ENCODE data around the gene TP73.
A peak's percentile ranks its signal among the peaks of the same experiment; 100 is the strongest.
"Not testable (repeated sequence)": the region's sequence is repeated elsewhere in the genome, so short reads cannot be mapped to it uniquely, and the experiment has no call there.

Gene TP73

DNA sequence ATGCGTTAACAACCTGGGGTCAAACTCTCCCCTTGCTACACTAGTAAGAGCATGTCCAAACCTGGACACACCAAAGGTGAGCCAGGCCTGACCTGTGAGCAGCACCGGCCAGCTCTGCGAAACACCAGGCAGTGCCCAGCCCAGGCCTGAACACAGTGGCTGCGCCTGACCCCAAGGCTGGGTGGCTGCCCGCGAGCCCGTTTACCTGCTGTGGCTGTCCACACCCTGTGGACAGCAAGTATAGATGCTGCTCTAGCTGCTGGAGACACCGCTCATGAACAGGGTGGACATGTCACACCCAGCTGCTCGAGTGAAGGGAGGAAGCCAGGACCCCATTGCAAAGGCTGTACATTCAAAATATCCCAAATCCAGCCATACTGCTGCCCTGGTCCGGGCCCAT is 92.3 kb downstream of the TP73 start:
- no peak for DNase-seq (ENCODE audit: low read depth in 3 of 3)

DNA sequence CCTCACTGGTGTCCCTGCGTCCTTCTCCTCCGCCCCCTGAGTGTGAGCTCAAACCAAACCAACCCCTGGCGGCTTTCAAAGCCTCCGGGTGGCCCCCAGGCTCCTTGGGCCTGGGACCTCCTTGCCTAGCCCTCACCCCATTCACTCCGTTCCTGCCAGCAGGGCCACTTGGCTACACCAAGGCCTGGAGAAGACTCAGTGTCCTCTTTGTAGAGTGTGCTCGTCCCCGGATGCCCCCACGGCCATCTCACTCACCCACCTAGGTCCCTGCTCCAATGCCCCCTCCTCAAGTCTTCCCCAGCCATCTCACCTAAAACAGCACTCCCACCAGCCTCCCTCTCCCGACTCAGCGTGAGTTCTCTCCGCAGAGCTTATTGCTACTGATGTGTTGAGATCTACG is 92.8 kb downstream of the TP73 start:
- no peak for DNase-seq (ENCODE audit: low read depth in 3 of 3)

DNA sequence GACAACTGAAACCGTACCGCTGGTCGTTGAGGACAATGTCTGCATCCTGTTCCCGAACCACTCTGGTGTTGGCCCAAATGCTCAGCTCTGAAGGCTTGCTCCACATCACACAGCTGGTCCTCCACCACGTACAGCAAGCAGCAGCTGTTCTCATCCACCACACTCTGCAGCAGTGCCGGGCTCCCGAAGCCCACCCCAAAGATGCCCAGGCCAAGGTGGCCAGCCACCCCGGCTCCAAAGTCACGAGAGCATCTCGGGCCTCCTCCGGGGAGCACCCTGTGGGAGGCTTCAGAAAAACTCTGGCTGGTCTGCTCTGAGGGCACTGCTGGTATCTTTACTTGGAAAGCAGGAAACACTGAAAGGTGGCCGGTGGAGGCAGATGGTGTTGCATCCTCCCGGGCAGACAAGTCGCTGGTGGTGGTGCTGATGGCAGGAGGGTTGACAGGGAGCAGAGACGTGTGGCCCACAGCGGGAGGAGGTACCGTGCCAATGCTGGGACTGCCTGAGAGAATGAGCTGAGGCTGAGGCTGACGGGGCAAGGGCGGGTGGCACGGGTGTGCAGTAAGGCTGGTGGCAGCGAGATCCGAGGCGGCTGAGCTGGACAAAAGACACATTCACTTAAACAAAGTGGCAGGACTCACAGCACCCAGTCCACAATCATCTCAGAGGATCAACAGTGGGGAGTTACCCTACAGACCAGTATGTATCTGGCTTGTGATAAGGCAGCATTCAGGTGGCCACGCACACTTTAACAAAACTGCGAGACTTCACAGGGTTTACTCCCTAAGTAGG is 93.5 kb downstream of the TP73 start:
- no peak for DNase-seq (ENCODE audit: low read depth in 3 of 3)

DNA sequence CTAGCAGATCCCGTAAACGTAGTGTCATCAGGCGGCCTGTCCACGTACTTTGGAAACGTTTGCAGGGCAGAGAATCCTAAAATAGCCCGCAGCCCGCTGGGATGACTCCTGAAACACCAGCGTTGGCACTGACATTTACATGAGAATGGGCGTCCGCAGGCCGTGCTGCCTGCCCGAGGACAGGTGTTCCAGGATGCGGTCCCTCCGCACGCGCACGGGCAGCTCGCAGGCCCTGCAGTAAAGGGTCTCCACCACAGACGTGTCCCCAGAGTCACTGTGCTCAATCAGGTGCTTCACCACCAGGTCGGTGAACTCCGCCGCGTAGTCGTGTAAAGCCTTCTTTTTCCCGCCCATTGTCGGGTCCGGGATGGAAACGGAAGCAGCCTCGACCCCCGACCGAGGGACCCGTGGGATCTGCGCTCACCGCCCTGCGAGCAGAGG is 94.1 kb downstream of the TP73 start:
- no peak for DNase-seq (ENCODE audit: low read depth in 3 of 3)

DNA sequence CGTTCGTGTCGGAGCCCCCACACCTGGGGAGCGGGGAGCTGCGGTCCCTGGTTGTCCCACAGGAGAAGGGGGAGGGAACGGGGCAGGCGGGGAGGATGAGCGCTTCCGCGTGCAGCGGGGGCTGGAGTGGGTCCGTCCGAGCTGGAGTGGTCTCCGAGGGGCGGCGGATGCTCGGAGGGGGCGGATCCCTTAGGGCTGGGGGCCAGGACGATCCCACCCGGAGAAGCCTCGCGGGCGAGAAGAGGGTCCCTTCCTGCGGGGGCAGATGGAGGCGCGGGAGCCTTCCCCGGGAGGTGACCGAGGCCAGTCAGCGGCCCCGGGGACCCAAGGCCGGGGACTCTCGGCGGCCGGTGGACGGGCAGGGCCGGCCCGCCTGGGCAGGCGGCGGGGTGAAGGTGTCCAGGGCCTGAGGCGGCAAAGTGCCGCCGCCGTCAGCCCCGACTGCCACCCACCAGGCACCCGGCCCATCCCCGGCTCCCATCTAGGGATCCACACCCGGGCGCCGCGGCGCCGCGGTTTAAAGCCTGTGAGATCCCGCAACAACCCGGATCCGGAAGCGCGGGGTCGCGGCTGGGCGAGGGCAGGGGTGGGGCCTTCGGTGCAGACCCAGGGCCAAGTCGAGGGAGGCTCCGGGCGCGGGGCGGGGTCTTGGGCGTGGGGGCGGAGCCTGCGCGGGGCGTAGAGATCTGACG is 94.7 kb downstream of the TP73 start:
- peak; percentile 77 to 83 (median 78) for DNase-seq (ENCODE audit: low read depth in 3 of 3)

DNA sequence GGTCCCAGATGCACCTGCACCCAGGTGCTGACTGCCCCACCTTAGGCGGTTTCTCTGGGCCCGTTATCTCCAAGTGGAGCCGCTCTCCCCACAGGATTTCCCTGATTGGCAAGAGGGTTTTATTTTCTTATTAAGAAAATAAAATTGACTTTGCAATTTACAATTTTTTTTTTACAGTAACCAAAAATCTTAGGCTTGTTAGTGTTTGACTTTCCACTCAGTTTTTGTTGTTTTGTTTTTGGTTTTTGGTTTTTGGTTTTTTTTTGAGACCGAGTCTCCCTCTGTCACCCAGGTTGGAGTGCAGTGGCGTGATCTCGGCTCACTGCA is 95.2 kb downstream of the TP73 start:
- no peak for DNase-seq (ENCODE audit: low read depth in 3 of 3)

DNA sequence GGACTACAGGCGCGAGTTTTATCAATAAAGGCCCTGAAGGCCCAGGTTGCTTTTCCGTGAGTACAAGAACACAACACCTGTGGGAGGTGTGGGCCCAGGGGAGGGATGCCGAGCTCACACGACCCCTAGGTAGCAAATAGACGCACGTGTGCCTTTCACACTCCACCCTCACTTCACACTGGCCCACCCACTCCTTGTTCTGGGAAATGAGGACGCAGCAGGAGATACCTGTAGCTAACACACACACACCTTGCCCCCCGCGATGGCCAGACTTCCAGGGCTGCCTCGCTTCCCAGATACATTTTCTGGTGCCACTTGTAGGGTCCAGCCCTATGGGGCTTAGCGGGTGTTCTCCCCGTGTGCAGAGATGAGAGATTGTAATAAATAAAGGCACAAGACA is 95.6 kb downstream of the TP73 start:
- DNase-seq (ENCODE audit: low read depth in 3 of 3), result no peak

DNA sequence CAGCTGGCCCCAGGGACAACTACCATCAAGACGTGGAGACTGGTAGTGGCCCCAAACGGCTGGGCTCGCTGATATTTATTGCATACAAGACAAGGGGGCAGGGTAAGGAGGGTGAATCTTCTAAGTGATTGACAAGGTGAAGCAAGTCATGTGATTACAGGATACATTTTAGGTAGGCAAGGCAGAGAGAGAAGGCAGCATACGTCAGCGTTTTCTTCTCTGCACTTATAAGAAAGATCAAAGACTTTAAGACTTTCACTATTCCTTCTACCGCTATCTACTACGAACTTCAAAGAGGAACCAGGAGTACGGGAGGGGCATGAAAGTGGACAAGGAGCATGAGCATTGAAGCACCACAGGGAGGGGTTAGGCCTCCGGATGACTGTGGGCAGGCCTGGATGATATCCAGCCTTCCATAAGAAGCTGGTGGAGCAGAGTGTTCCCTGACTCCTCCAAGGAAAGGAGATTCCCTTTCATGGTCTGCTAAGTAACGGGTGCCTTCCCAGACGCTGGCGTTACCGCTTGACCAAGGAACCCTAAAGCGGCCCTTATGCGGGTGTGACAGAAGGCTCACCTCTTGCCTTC is 96.1 kb downstream of the TP73 start:
- not testable (repeated sequence) for DNase-seq (ENCODE audit: low read depth in 3 of 3)

DNA sequence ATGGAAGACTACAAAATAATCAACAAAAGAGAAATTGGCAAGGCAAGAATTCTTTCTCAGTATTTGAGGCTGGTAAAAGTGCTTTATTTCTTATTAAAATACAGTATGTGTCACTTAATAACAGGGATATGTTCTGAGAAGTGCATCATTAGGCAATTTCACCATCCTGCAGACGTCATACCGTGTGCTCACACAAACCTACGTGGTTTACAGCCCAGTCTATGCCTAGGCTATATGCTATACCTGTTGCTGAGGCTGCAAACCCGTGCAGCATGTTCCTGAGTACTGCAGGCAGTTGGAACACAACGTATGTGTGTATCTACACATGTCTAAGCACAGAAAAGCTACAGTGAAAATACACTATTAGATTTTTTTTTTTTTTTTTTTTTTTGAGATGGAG is 97.2 kb downstream of the TP73 start:
- no peak for DNase-seq (ENCODE audit: low read depth in 3 of 3)

DNA sequence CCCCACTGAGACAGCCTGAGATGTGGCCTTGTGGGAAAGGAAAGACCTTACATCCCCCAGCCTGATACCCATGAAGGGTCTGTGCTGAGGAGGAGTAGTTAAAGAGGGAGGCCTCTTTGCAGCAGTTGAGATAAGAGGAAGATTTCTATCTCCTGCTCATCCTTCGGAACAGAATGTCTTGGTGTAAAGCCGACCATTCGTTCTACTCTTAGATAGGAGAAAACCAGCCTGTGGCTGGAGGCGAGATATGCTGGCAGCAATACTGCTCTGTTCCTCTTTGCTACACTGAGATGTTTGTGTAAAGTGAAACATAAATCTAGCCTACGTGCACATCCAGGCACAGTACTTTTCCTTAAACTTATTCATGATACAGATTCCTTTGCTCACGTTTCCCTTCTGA is 98.4 kb downstream of the TP73 start:
- DNase-seq (ENCODE audit: low read depth in 3 of 3), result no peak

DNA sequence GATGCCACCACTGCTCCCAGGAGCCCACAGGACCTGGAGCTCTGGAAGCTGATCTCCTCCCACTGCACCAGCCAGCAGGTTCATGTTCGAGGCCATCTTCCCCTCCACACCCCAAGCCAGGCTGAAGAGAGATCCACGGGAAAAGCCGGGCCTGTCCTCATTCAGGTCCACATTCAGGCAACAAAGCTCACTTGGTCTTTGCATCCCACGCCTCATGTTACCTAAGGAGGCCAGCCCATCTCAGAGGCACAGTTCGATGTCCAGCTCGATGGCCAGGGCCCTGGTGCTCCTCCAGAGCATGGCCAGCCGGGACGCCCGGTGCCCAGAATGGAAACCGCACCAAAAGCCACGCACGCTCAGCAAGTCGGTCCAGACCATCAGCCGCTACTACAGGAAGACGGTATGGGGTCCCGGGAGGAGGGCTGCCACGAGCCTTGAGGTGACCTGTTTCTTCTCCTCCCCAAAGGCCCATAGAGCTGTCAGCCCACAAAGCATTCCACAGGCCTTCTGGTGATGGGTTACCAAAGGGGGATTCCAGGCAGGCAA is 100.2 kb downstream of the TP73 start, which contains the start of gene CCDC27:
CCDC27 (plus strand) TSS at position 51 of the 546 bp plus-strand sequence; CDS start at position 83, 32 bp downstream.
- DNase-seq (ENCODE audit: low read depth in 3 of 3), result no peak

DNA sequence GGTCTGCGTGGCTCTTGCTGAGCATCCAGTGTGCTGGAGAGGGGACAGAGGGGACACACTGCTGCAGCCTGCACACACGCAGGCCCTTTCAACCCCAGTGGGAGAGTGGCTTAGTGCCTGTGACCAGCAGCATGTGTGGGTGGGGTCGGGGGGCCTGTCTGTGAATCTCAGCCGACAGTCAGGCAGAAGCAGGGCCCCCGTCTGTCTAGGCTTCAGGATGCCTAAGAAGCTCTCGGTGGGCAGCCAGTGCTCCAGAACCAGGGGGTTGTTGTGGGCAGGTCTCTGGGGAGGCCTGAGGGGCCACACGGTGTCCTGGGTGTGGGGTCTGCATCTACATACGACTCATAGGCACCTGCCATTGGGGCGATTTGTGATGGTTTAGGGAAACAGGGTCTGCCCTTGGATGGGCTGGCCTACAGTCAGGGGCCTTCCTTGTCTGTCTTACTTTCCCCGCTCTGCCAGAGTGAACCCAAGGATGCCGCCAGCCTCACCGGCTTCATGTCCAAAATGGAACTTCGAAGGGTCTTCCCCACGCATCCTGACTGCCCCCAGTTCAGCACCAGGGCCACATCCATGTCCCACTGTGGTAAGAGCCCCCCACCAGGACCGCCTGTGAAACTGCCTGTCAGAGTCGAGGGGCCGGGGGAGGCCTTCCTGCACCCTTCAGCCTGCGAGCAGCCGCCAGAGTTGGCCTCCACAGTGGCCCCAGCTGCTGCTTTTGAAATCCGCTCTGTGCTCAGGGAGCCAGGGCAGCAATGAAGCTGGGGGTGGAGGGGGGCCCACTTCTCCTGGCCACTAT is 101.5 kb downstream of the TP73 start:
- no peak for DNase-seq (ENCODE audit: low read depth in 3 of 3)

DNA sequence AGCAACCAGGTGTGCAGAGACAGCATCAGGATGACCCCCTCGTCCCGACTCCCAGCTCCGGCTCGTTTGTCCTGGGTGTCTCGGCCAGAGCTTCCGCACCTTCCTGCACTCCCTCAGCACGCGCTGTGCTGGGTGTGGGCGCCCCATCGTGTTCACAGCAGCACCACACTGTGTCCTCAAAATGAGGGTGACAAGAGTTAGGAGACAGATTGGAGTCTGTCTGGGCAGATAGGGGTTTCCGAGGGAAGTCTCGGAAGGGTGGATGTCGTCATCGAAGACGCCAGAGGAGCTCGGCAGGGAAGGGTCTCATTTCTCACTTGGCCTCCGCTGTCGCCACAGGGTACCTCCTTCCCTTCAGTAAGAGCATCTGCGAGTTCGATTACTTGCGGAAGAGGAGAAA is 104.1 kb downstream of the TP73 start:
- no peak for DNase-seq (ENCODE audit: low read depth in 3 of 3)

DNA sequence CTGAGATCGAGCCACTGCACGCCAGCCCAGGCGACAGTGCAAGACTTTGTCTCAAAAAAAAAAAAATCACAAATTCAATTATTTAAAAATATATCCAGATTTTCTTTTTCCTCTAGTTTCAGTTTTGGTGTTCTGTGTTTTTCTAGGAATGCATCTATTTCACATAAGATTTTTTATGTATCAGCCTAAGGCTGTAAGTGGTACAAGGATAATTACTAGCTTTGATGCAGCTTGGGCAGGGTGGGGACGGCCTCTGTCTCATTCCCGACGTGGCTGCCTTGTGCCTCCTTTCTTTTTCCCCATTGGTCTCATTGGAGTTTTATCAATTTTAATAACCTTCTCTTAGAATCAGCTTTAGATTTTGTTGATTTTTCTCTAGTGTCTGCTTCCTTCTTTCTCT is 106.8 kb downstream of the TP73 start:
- no peak for DNase-seq (ENCODE audit: low read depth in 3 of 3)

DNA sequence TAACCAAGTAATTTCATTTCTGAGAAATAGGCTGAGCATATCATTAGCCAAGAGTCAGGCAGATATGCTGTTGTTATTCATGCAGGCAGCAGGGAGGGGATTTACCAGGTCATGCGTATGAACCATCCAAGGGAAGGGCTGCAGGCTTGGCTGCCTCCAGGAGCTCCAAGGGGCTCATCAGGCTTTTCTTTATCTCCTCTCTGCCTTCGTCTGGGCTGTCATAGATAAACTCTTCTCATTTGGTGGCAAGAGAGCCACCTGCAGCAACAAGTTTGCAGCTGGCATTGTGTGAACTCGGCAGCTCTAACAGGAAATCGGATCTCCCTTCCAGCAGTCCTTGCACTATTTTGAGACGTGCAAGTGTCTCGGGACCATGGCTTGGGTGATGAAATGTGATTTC is 107.5 kb downstream of the TP73 start:
- no peak for DNase-seq (ENCODE audit: low read depth in 3 of 3)

DNA sequence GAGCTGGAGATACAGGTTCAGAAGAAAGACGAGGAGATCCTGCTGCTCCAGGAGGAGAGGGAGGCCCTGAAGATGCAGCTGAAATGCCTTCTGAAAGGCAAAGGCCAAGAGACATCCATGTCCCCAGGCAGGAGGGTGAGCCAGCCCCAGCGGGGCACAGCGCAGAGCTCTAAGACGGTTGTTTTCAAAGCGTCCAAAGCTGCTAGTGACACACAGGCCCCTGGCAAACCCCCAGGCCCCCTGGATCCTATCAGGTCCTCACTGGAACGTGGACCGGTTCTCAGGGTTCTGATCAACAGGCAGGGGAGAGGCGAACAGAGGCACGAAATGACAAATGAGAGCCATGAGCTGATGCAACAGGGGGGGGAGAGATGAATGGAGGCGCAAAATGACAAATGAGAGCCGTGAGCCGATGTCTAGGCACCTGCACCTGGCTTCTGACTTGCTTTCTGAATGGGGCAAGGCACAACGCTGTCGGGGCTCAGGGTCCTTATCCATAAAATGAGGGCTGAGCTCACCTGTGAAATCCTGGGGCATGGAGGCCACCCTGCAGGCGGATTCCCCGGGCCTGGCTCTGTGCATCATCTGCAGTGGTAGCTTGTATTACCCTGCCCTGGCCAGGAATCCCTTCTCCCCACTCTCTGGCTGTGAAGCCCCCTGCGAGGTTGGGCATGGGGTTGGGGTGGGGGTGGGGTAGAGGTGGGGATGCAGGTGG is 109.1 kb downstream of the TP73 start:
- no peak for DNase-seq (ENCODE audit: low read depth in 3 of 3)

DNA sequence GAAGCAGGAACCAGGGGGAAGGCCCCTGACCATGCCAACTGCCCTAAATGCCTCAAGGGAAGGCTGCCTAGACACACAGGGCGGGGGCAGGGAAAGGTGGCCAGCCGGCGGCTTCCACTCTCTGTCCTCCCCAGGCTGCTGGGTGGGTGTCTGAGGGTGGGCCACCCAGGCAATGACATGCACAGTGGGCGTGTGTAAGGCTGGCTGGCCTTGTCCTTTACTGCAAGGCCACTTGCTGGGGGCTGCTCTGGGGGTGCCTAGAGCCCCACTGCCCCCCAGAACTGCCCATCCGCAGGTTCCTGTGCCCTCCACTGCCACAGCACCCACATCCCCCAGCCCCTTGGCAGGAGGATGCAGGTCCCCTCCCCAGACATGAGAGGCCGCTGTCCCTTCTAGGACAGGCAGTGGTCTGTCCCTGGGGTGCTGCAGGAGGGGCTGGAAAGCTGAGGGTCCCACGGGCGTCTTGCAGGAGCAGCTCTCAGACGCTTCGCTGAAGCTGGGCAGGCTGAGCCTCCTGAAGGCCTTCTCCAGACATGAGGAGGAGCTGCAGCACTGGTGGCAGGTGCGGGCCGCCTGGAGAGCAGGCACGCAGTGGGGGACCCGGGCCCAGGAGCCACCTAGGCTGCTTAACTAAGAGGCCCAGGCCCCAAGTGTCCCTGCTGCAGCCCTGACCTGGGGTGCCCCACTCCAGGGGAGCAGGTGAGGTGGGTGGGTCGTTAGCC is 110.0 kb downstream of the TP73 start:
- no peak for DNase-seq (ENCODE audit: low read depth in 3 of 3)

DNA sequence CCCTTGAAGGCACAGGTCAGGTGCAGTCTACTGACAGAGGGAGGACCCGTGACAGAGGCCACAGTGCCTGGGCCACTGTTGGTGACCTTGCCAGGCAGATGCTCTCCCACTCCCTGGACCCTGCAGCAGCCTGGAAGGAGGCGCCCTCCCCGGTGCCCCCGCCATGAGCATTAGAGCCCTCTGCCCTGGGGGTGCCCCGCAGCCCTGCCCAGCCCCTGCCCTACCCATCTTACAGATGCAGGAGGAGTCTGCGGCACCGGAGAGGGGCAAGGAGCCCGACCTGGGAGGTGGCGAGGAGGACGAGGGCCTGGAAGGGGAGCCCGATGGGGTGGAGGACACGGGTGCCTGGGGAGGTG is 110.5 kb downstream of the TP73 start:
- DNase-seq (ENCODE audit: low read depth in 3 of 3), result no peak

DNA sequence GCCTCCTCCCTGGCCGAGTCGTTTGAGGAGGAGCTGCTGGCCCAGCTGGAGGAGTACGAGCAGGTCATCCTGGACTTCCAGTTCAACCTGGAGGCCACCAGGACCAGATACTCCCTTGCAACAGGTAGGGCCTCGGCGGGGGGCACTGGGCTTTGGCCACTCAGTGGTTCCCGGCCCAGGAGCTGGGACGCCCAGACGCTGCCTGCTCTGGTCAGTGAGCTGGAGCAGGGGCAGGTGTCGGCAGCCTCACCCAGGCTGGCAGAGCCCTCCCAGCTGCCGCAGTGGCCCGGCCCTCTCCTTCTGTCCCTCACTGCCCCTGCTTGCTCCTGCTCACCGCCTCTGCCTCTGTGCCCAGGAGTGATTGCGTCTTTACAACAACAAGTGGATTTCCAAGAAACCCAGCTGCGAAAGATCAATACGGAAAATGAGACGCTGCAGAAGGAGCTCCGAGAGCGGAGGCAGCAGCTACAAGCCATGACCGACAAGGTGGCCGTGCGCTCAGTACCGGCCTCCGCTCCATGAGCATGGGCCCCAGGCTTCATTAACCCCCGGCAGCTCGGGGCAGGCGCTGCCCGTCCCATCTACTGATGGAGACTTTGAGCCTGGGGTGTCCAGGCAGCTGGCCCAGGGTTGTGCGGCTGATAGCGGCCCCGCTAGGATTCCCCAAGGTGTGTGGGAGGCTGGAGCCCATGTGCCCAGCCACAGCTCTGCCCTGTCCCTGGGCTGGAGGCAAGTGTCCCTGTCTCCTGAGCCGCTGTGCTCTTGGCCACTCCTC is 111.2 kb downstream of the TP73 start:
- no peak for DNase-seq (ENCODE audit: low read depth in 3 of 3)
